GM18519 (cell line): ENCODE data around the gene ABCG4.
"Not testable (repeated sequence)": the region's sequence is repeated elsewhere in the genome, so short reads cannot be mapped to it uniquely, and the experiment has no call there.

Experiments used
- ATAC-seq: cut with Tn5 transposase; IDR thresholded peaks from one replicate; pipeline ENCODE4 v1.9.1; 2021; ENCODE audit warnings: mild to moderate bottlenecking, moderate library complexity; ENCODE audit not compliant: unreplicated experiment, low FRiP score

Gene ABCG4

GRCh38 chr11:119149018-119149785 lies at the start of gene ABCG4:
Gene ABCG4 (plus strand): TSS chr11:119149052. CDS start chr11:119149966, 914 bp downstream.
- ATAC-seq: no peak

GRCh38 chr11:119099711-119100110 lies 49.1 kb upstream of the ABCG4 start:
- no peak for ATAC-seq

- no peak for ATAC-seq
These were observed 48.4 kb upstream of the ABCG4 start for GRCh38 chr11:119100246-119100970.

GRCh38 chr11:119100994-119101758 lies 47.7 kb upstream of the ABCG4 start:
- ATAC-seq: no peak

- peak; percentile 67 for ATAC-seq
These were observed 47.0 kb upstream of the ABCG4 start, which contains the start of gene DPAGT1 for GRCh38 chr11:119101759-119102423. Gene DPAGT1 (minus strand): TSS chr11:119101853. CDS start chr11:119101655, 198 bp downstream.

GRCh38 chr11:119103161-119103664 lies 45.6 kb upstream of the ABCG4 start:
- ATAC-seq: not testable (repeated sequence)

- no peak for ATAC-seq
These were observed 45.1 kb upstream of the ABCG4 start for GRCh38 chr11:119103793-119104192.

- peak; percentile 48 for ATAC-seq
These were observed 42.0 kb upstream of the ABCG4 start, which contains the start of gene C2CD2L for GRCh38 chr11:119106564-119107537. Gene C2CD2L (plus strand): TSS chr11:119107344. CDS start chr11:119107742, 398 bp downstream.

GRCh38 chr11:119107538-119108145 lies 41.2 kb upstream of the ABCG4 start:
- peak; percentile 6 for ATAC-seq

- ATAC-seq: no peak
These were observed 40.6 kb upstream of the ABCG4 start for GRCh38 chr11:119108146-119108856.

GRCh38 chr11:119108857-119109221 lies 40.0 kb upstream of the ABCG4 start:
- no peak for ATAC-seq

GRCh38 chr11:119109843-119110242 lies 39.0 kb upstream of the ABCG4 start:
- ATAC-seq: no peak

- no peak for ATAC-seq
These were observed 38.4 kb upstream of the ABCG4 start for GRCh38 chr11:119110439-119110838.

- no peak for ATAC-seq
These were observed 37.4 kb upstream of the ABCG4 start for GRCh38 chr11:119111361-119111925.

GRCh38 chr11:119112314-119113020 lies 36.4 kb upstream of the ABCG4 start:
- ATAC-seq: no peak

GRCh38 chr11:119113716-119114115 lies 35.1 kb upstream of the ABCG4 start:
- no peak for ATAC-seq

GRCh38 chr11:119114351-119114750 lies 34.5 kb upstream of the ABCG4 start:
- no peak for ATAC-seq
